Astrocyte (in vitro differentiated cells and primary cell): ENCODE data around the gene SLC25A17. TPM values are rescaled to one million over a fixed set of nuclear protein-coding genes. Genes with fewer than 3 reads are reported as not detected.

Experiments used
- DNase-seq: peaks from one replicate; pipeline ENCODE4 v3.0.0-alpha.2; 2010; ENCODE audit warnings: low read depth
- FAIRE-seq: peaks from 2 replicates; lab custom pipeline; 2011; peaks lifted over from hg19 to GRCh38; lab: Jason Lieb, UNC
- H2AFZ ChIP-seq: 2 replicates; pipeline ENCODE4 v1.6.0; 2012; ENCODE audit warnings: low read depth, low read length, inconsistent platforms
- H3K27ac ChIP-seq: 2 replicates; pipeline ENCODE4 v1.5.1; 2011; ENCODE audit warnings: low read depth, low read length, inconsistent platforms
- H3K27me3 ChIP-seq: 2 replicates; pipeline ENCODE4 v1.6.0; 2011; ENCODE audit warnings: low read length, inconsistent platforms; ENCODE audit not compliant: insufficient read depth
- H3K36me3 ChIP-seq: 2 replicates; pipeline ENCODE4 v1.5.1; 2011; ENCODE audit warnings: low read length, inconsistent platforms; ENCODE audit not compliant: insufficient read depth
- H3K4me1 ChIP-seq: 2 replicates; pipeline ENCODE4 v1.5.1; 2011; ENCODE audit warnings: low read length, inconsistent platforms; ENCODE audit not compliant: insufficient read depth
- H3K4me2 ChIP-seq: 2 replicates; pipeline ENCODE4 v1.6.0; 2012; ENCODE audit warnings: low read length, inconsistent platforms
- H3K4me3 ChIP-seq: 2 replicates; pipeline ENCODE4 v1.5.1; 2011; ENCODE audit warnings: low read depth, mild to moderate bottlenecking, low read length, inconsistent platforms; ENCODE audit not compliant: insufficient read depth
- H3K79me2 ChIP-seq: 2 replicates; pipeline ENCODE4 v1.6.0; 2012; ENCODE audit warnings: mild to moderate bottlenecking, low read length, inconsistent platforms; ENCODE audit not compliant: insufficient read depth
- H3K9ac ChIP-seq: 2 replicates; pipeline ENCODE4 v1.6.0; 2012; ENCODE audit warnings: mild to moderate bottlenecking, low read length, inconsistent platforms
- H3K9me3 ChIP-seq: 2 replicates; pipeline ENCODE4 v1.5.1; 2012; ENCODE audit warnings: low read depth, mild to moderate bottlenecking, low read length, inconsistent platforms; ENCODE audit not compliant: insufficient read depth
- H4K20me1 ChIP-seq: 2 replicates; pipeline ENCODE4 v1.6.0; 2012; ENCODE audit warnings: low read length, inconsistent platforms; ENCODE audit not compliant: insufficient read depth
- H3K27ac Mint-ChIP-seq: one replicate; pipeline ENCODE4 v1.8.0; 2021; ENCODE audit warnings: mild to moderate bottlenecking, mixed read lengths; ENCODE audit not compliant: unreplicated experiment
- H3K27me3 Mint-ChIP-seq: one replicate; pipeline ENCODE4 v1.8.0; 2021; ENCODE audit warnings: low read depth, mixed read lengths; ENCODE audit not compliant: unreplicated experiment
- H3K36me3 Mint-ChIP-seq: one replicate; pipeline ENCODE4 v1.8.0; 2021; ENCODE audit warnings: low read depth, mixed read lengths; ENCODE audit not compliant: unreplicated experiment
- H3K4me1 Mint-ChIP-seq: one replicate; pipeline ENCODE4 v1.8.0; 2021; ENCODE audit warnings: low read depth, mixed read lengths; ENCODE audit not compliant: unreplicated experiment
- H3K4me3 Mint-ChIP-seq: one replicate; pipeline ENCODE4 v1.8.0; 2021; ENCODE audit warnings: mild to moderate bottlenecking, moderate library complexity, mixed read lengths; ENCODE audit not compliant: unreplicated experiment
- H3K9me3 Mint-ChIP-seq: one replicate; pipeline ENCODE4 v1.8.0; 2021; ENCODE audit warnings: mild to moderate bottlenecking, mixed read lengths; ENCODE audit not compliant: unreplicated experiment
- CTCF ChIP-seq: IDR thresholded peaks from 2 replicates; pipeline ENCODE4 v1.5.1; 2011; ENCODE audit warnings: low read depth, mild to moderate bottlenecking, inconsistent platforms, low read length, moderate library complexity; ENCODE audit not compliant: insufficient read depth
- EZH2 ChIP-seq: IDR thresholded peaks from 2 replicates; pipeline ENCODE4 v1.6.1; 2012; ENCODE audit warnings: mild to moderate bottlenecking, low read length, inconsistent platforms; ENCODE audit not compliant: insufficient read depth
- total RNA-seq: library from RNA; stranded (reverse); gene quantifications from 2 replicates; pipeline ENCODE4 v1.2.1, GENCODE V29; 2021

SLC25A17 gene
- total RNA-seq, 1 donor from 2014 or later, result 24.8 TPM

GRCh38 chr22:40741116-40741515, 78.0 kb downstream of the SLC25A17 start:
- no peak for TF ChIP-seq CTCF
- TF ChIP-seq EZH2, result no peak
- H3K4me1 ChIP-seq, result no peaks in the 10 kb centered on the region
- H3K9me3 ChIP-seq, result no peaks in the 10 kb centered on the region
- H3K36me3 ChIP-seq, result no peaks in the 10 kb centered on the region
- Mint-ChIP-seq H3K36me3 (no peaks in the 10 kb centered on the region), H3K27ac (no peak overlapping the region), H3K4me3 (no peak overlapping the region), H3K9me3 (no peaks in the 10 kb centered on the region), H3K27me3 (peaks cover 4% of the 10 kb centered on the region), H3K4me1 (peaks cover 6% of the 10 kb centered on the region)
- no peak overlapping the region for H2AFZ ChIP-seq
- no peak overlapping the region for H3K9ac ChIP-seq
- FAIRE-seq (no peak), DNase-seq (no peak)
- no peak overlapping the region for H3K27ac ChIP-seq
- H4K20me1 ChIP-seq, result no peaks in the 10 kb centered on the region
- H3K4me3 ChIP-seq, result no peak overlapping the region
- H3K27me3 ChIP-seq, result peaks cover 6% of the 10 kb centered on the region
- no peaks in the 10 kb centered on the region for H3K79me2 ChIP-seq
- H3K4me2 ChIP-seq, result no peak overlapping the region

GRCh38 chr22:40739721-40740120, 79.4 kb downstream of the SLC25A17 start:
- FAIRE-seq (no peak), DNase-seq (no peak)
- Histone ChIP-seq H3K4me3 (no peak overlapping the region), H2AFZ (no peak overlapping the region), H3K4me1 (no peaks in the 10 kb centered on the region), H3K36me3 (no peaks in the 10 kb centered on the region), H3K27me3 (peaks cover 6% of the 10 kb centered on the region), H3K9me3 (no peaks in the 10 kb centered on the region), H3K4me2 (no peak overlapping the region), H3K79me2 (no peaks in the 10 kb centered on the region), H4K20me1 (no peaks in the 10 kb centered on the region), H3K27ac (no peak overlapping the region), H3K9ac (no peak overlapping the region)
- Mint-ChIP-seq H3K9me3 (no peaks in the 10 kb centered on the region), H3K27me3 (peaks cover 4% of the 10 kb centered on the region), H3K36me3 (no peaks in the 10 kb centered on the region), H3K4me1 (peaks cover 6% of the 10 kb centered on the region), H3K27ac (no peak overlapping the region), H3K4me3 (no peak overlapping the region)
- TF ChIP-seq EZH2 (no peak), CTCF (no peak)

GRCh38 chr22:40733919-40734318, 85.2 kb downstream of the SLC25A17 start:
- Histone ChIP-seq H4K20me1 (no peaks in the 10 kb centered on the region), H3K79me2 (no peaks in the 10 kb centered on the region), H3K27ac (no peak overlapping the region), H3K36me3 (no peaks in the 10 kb centered on the region), H3K4me3 (no peak overlapping the region), H3K27me3 (peaks cover 3% of the 10 kb centered on the region), H2AFZ (no peak overlapping the region), H3K4me2 (no peak overlapping the region), H3K9ac (no peak overlapping the region), H3K9me3 (no peaks in the 10 kb centered on the region), H3K4me1 (no peaks in the 10 kb centered on the region)
- Mint-ChIP-seq H3K36me3 (no peaks in the 10 kb centered on the region), H3K27me3 (no peaks in the 10 kb centered on the region), H3K27ac (no peak overlapping the region), H3K4me1 (peaks cover 9% of the 10 kb centered on the region), H3K9me3 (no peaks in the 10 kb centered on the region), H3K4me3 (no peak overlapping the region)
- no peak for DNase-seq
- no peak for TF ChIP-seq EZH2
- no peak for TF ChIP-seq CTCF
- no peak for FAIRE-seq
